ENCODE measurements around the gene CCL23. TPM values are rescaled to one million over a fixed set of nuclear protein-coding genes. Genes with fewer than 3 reads are reported as not detected.

CCL23 gene
- polyA plus RNA-seq, 3 donors: 0.31 to 0.89 TPM; not detected in 1

DNA sequence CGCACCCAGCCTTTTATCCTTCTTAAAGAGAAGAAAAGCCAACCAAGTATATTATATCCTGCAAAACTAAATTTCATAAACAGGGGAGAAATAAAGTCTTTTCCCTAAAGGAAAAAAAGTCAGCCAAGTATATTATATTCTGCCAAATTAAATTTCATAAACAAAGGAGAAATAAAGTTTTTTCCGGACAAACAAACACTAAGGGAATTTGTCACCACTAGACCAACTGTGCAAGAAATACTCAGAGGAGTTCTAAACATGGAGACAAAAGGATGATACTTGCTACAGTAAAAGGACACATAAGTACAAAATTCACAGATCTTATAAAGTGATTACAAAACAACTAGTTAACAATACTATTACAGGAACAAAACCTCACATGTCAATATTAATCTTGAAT, 31.9 kb upstream of the CCL23 start:
- Mint-ChIP-seq H3K4me3 (no peak overlapping the region), H3K9me3 (peaks cover 24 to 48% (median 38%) of the 10 kb centered on the region in 7 donors)
- intact Hi-C loops (cut with micrococcal nuclease): no loop called here

DNA sequence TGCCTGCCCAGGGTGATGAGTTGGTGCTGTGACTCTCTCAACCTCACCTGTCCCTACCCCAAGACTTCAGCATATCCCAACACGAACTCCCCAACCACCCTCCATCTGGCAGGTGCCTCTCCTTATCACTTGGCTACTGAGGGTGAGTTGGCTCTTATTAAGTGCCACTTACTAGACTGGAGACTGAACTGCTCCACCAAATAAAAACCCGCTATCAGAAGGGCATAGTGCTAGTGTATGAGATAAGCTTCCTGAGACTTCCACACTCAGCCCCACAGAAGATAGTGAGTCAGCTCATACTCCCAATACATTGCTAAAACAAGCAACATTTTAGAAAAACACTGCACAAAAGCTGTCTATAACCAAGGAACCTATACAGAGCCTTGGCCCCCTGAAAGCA, 30.3 kb upstream of the CCL23 start:
- Histone ChIP-seq H3K9ac (ENCODE audit: insufficient read depth, low read length, poor library complexity, severe bottlenecking) (no peak overlapping the region), H4K20me1 (ENCODE audit: insufficient read depth, low read length) (no peaks in the 10 kb centered on the region), H3K4me2 (replicated peaks; ENCODE audit: extremely low read depth, low read length, poor library complexity, severe bottlenecking) (no peak overlapping the region), H3K27ac (ENCODE audit: low read depth in 1 of 2, low read length in 2 of 2) (no peak overlapping the region), H3K4me3 (replicated peaks in 1 of 3; ENCODE audit: low read depth in 2 of 3, low read length in 3 of 3) (no peak overlapping the region), H3K79me2 (ENCODE audit: insufficient read depth, low read length) (no peaks in the 10 kb centered on the region), H3K27me3 (ENCODE audit: control insufficient read depth in 2 of 2, insufficient read depth in 2 of 2, low read length in 2 of 2) (no peaks in the 10 kb centered on the region), H3K4me1 (ENCODE audit: control insufficient read depth in 1 of 2, insufficient read depth in 2 of 2, low read length in 2 of 2) (no peaks in the 10 kb centered on the region), H3K36me3 (replicated peaks in 1 of 2; ENCODE audit: control insufficient read depth in 1 of 2, insufficient read depth in 2 of 2, low read length in 2 of 2) (no peaks in the 10 kb centered on the region), H2AFZ (ENCODE audit: insufficient read depth, low read depth, low read length, poor library complexity, severe bottlenecking) (no peak overlapping the region), H3K9me3 (replicated peaks in 1 of 2; ENCODE audit: control insufficient read depth in 1 of 2, insufficient read depth in 1 of 2, low read length in 2 of 2) (peaks cover 13 to 20% of the 10 kb centered on the region in 2 donors)
- DNase-seq: no peak
- Mint-ChIP-seq H3K36me3 (no peaks in the 10 kb centered on the region), H3K27me3 (ENCODE audit: low read depth in 3 of 3) (peaks cover 0 to 5% (median 3%) of the 10 kb centered on the region in 3 donors), H3K27ac (no peak overlapping the region), H3K9me3 (peaks cover 26 to 49% (median 38%) of the 10 kb centered on the region in 7 donors), H3K4me3 (no peak overlapping the region), H3K4me1 (no peaks in the 10 kb centered on the region)
- TF ChIP-seq, protein P1, sequence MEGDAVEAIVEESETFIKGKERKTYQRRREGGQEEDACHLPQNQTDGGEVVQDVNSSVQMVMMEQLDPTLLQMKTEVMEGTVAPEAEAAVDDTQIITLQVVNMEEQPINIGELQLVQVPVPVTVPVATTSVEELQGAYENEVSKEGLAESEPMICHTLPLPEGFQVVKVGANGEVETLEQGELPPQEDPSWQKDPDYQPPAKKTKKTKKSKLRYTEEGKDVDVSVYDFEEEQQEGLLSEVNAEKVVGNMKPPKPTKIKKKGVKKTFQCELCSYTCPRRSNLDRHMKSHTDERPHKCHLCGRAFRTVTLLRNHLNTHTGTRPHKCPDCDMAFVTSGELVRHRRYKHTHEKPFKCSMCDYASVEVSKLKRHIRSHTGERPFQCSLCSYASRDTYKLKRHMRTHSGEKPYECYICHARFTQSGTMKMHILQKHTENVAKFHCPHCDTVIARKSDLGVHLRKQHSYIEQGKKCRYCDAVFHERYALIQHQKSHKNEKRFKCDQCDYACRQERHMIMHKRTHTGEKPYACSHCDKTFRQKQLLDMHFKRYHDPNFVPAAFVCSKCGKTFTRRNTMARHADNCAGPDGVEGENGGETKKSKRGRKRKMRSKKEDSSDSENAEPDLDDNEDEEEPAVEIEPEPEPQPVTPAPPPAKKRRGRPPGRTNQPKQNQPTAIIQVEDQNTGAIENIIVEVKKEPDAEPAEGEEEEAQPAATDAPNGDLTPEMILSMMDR (IDR thresholded peaks at IDR 0.05): no peak
- intact Hi-C loops (cut with micrococcal nuclease): no loop called here
- no CpG with 5 or more reads among the region's 2 CpGs for WGBS (ENCODE audit: insufficient coverage)

More for the DNA sequence above, 31.9 kb upstream of the CCL23 start:
- H3K4me2 ChIP-seq (replicated peaks; ENCODE audit: extremely low read depth, low read length, poor library complexity, severe bottlenecking): no peak overlapping the region
- no peak for DNase-seq
- no peaks in the 10 kb centered on the region for H3K4me1 Mint-ChIP-seq
- H3K79me2 ChIP-seq (ENCODE audit: insufficient read depth, low read length): no peaks in the 10 kb centered on the region
- H3K36me3 ChIP-seq (replicated peaks in 1 of 2; ENCODE audit: control insufficient read depth in 1 of 2, insufficient read depth in 2 of 2, low read length in 2 of 2): no peaks in the 10 kb centered on the region
- WGBS (ENCODE audit: insufficient coverage): no CpG with 5 or more reads among the region's 2 CpGs
- no peaks in the 10 kb centered on the region for H3K27me3 ChIP-seq (ENCODE audit: control insufficient read depth in 2 of 2, insufficient read depth in 2 of 2, low read length in 2 of 2)
- H3K9ac ChIP-seq (ENCODE audit: insufficient read depth, low read length, poor library complexity, severe bottlenecking): no peak overlapping the region
- H3K4me3 ChIP-seq (replicated peaks in 1 of 3; ENCODE audit: low read depth in 2 of 3, low read length in 3 of 3): no peak overlapping the region
- no peaks in the 10 kb centered on the region for H3K4me1 ChIP-seq (ENCODE audit: control insufficient read depth in 1 of 2, insufficient read depth in 2 of 2, low read length in 2 of 2)
- TF ChIP-seq, protein P1 (IDR thresholded peaks at IDR 0.05): no peak
- no peak overlapping the region for H3K27ac Mint-ChIP-seq
- H3K27ac ChIP-seq (ENCODE audit: low read depth in 1 of 2, low read length in 2 of 2): no peak overlapping the region
- no peaks in the 10 kb centered on the region for H3K36me3 Mint-ChIP-seq
- H2AFZ ChIP-seq (ENCODE audit: insufficient read depth, low read depth, low read length, poor library complexity, severe bottlenecking): no peak overlapping the region
- no peaks in the 10 kb centered on the region for H4K20me1 ChIP-seq (ENCODE audit: insufficient read depth, low read length)
- peaks cover 0 to 8% (median 3%) of the 10 kb centered on the region in 3 donors for H3K27me3 Mint-ChIP-seq (ENCODE audit: low read depth in 3 of 3)
- peaks cover 13 to 20% of the 10 kb centered on the region in 2 donors for H3K9me3 ChIP-seq (replicated peaks in 1 of 2; ENCODE audit: control insufficient read depth in 1 of 2, insufficient read depth in 1 of 2, low read length in 2 of 2)

Data from CD14-positive monocyte (primary cell).